Sigmoid colon (tissue), 4 donors: ENCODE measurements around the gene AP5Z1.

Experiments used
- EP300 ChIP-seq, 4 donors: sonication (generic); formaldehyde crosslinking; IDR thresholded peaks; one replicate each; pipeline ENCODE4 v1.6.1; 2017; ENCODE audit warnings: antibody characterized with exemption in 4 of 4
- POLR2A ChIP-seq, 2 donors: fragments of 450-650 bp; IDR thresholded peaks; one replicate each; pipeline ENCODE4 v1.6.1; 2016; ENCODE audit warnings: antibody characterized with exemption in 2 of 2, mild to moderate bottlenecking in 2 of 2, moderate library complexity in 2 of 2
- TF ChIP-seq, protein P1 (sequence below), 4 experiments: fragments of 450-650 bp in 3 of 4; fragments of 200-600 bp in 1 of 4; IDR thresholded peaks; one replicate each; pipeline ENCODE4 v1.5.1; 2016 to 2019; ENCODE audit warnings: antibody characterized with exemption in 4 of 4, mild to moderate bottlenecking in 3 of 4, moderate library complexity in 2 of 4

DNA sequence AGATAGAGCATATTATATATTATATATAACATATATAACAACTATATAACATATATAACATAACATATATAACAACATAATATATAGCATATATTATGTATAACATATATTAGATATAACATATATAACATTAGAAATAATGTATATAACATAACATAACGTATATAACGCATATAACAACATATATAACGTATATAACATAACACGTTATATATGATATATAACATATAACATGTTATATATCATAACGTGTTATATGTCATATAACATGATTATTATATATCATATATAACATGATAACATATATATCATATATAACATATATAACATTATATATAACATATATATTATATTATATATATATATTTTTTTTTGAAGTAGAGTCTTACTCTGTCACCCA, 3.7 kb downstream of the AP5Z1 start:
- TF ChIP-seq, protein P1, sequence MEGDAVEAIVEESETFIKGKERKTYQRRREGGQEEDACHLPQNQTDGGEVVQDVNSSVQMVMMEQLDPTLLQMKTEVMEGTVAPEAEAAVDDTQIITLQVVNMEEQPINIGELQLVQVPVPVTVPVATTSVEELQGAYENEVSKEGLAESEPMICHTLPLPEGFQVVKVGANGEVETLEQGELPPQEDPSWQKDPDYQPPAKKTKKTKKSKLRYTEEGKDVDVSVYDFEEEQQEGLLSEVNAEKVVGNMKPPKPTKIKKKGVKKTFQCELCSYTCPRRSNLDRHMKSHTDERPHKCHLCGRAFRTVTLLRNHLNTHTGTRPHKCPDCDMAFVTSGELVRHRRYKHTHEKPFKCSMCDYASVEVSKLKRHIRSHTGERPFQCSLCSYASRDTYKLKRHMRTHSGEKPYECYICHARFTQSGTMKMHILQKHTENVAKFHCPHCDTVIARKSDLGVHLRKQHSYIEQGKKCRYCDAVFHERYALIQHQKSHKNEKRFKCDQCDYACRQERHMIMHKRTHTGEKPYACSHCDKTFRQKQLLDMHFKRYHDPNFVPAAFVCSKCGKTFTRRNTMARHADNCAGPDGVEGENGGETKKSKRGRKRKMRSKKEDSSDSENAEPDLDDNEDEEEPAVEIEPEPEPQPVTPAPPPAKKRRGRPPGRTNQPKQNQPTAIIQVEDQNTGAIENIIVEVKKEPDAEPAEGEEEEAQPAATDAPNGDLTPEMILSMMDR (IDR thresholded peaks at IDR 0.05): no peak
- no peak for TF ChIP-seq POLR2A (IDR thresholded peaks at IDR 0.05)
- TF ChIP-seq EP300 (IDR thresholded peaks at IDR 0.05): no peak
